NCI-H446 (cell line): ENCODE measurements around the gene VWA2.
A peak's percentile ranks its signal among the peaks of the same experiment; 100 is the strongest.

Source experiments
- DNase-seq, 2 experiments: peaks; one replicate each; lab custom pipeline; 2025; lab: John Stamatoyannopoulos, UW

VWA2 gene

GRCh38 chr10:114300036-114300645, 61.1 kb downstream of the VWA2 start:
- no peak for DNase-seq

GRCh38 chr10:114301177-114301576, 62.1 kb downstream of the VWA2 start:
- DNase-seq, result peak in 1 of 2 experiments; percentile 12

GRCh38 chr10:114301951-114302710, 63.1 kb downstream of the VWA2 start:
- peak in 1 of 2 experiments; percentile 7 for DNase-seq

- DNase-seq, result no peak
Measured at GRCh38 chr10:114303556-114303955, 64.5 kb downstream of the VWA2 start.

- peak; percentile 74 to 85 for DNase-seq
Measured at GRCh38 chr10:114304017-114304570, 65.0 kb downstream of the VWA2 start.

- peak in 1 of 2 experiments; percentile 14 for DNase-seq
Measured at GRCh38 chr10:114304571-114305421, 65.7 kb downstream of the VWA2 start.

GRCh38 chr10:114305521-114305925, 66.5 kb downstream of the VWA2 start:
- DNase-seq, result no peak

GRCh38 chr10:114306116-114306973, 67.3 kb downstream of the VWA2 start:
- DNase-seq, result no peak

- no peak for DNase-seq
Measured at GRCh38 chr10:114307731-114308130, 68.7 kb downstream of the VWA2 start.

GRCh38 chr10:114308531-114309363, 69.7 kb downstream of the VWA2 start:
- no peak for DNase-seq

GRCh38 chr10:114309364-114309651, 70.3 kb downstream of the VWA2 start:
- no peak for DNase-seq

GRCh38 chr10:114310346-114310745, 71.3 kb downstream of the VWA2 start:
- DNase-seq, result no peak

GRCh38 chr10:114311023-114311422, 72.0 kb downstream of the VWA2 start:
- no peak for DNase-seq

- DNase-seq, result no peak
Measured at GRCh38 chr10:114311496-114312209, 72.6 kb downstream of the VWA2 start.

- DNase-seq, result no peak
Measured at GRCh38 chr10:114313139-114313538, 74.1 kb downstream of the VWA2 start.

GRCh38 chr10:114313866-114314265, 74.8 kb downstream of the VWA2 start:
- no peak for DNase-seq

GRCh38 chr10:114315566-114316420, 76.7 kb downstream of the VWA2 start:
- no peak for DNase-seq

- DNase-seq, result no peak
Measured at GRCh38 chr10:114316744-114317143, 77.7 kb downstream of the VWA2 start.
